Brain microvascular endothelial cell (primary cell): ENCODE results near the gene MRPS11.
A peak's percentile ranks its signal among the peaks of the same experiment; 100 is the strongest.

ENCODE experiments used
- DNase-seq: peaks from one replicate; pipeline ENCODE4 v3.0.0-alpha.2; 2020
- H3K27ac ChIP-seq: fragments of 250-450 bp; sonication (Bioruptor Pico); 2 replicates; pipeline ENCODE4 v1.5.1; 2020; ENCODE audit warnings: mild to moderate bottlenecking, moderate library complexity
- H3K27me3 ChIP-seq: fragments of 250-450 bp; sonication (Bioruptor Pico); replicated peaks from 2 replicates; pipeline ENCODE4 v1.5.1; 2020; ENCODE audit warnings: mild to moderate bottlenecking
- H3K36me3 ChIP-seq: fragments of 250-450 bp; sonication (Bioruptor Pico); replicated peaks from 2 replicates; pipeline ENCODE4 v1.5.1; 2020; ENCODE audit warnings: mild to moderate bottlenecking
- H3K4me3 ChIP-seq: 2 replicates; pipeline ENCODE4 v1.5.1; 2011; ENCODE audit warnings: low read depth, mild to moderate bottlenecking, control low read depth, low read length, moderate library complexity
- CTCF ChIP-seq: IDR thresholded peaks from 2 replicates; pipeline ENCODE4 v1.5.1; 2011; ENCODE audit warnings: low read depth, mild to moderate bottlenecking, moderate library complexity, low read length, control low read depth, inconsistent platforms; ENCODE audit errors: missing control alignments
- in situ Hi-C: cut with HindIII; loops from 2 replicates; pipeline ENCODE4 v1.10.0; 2017; ENCODE audit warnings: low sequenced_read_pairs, low pct_ligation_motif_present

The MRPS11 gene

DNA sequence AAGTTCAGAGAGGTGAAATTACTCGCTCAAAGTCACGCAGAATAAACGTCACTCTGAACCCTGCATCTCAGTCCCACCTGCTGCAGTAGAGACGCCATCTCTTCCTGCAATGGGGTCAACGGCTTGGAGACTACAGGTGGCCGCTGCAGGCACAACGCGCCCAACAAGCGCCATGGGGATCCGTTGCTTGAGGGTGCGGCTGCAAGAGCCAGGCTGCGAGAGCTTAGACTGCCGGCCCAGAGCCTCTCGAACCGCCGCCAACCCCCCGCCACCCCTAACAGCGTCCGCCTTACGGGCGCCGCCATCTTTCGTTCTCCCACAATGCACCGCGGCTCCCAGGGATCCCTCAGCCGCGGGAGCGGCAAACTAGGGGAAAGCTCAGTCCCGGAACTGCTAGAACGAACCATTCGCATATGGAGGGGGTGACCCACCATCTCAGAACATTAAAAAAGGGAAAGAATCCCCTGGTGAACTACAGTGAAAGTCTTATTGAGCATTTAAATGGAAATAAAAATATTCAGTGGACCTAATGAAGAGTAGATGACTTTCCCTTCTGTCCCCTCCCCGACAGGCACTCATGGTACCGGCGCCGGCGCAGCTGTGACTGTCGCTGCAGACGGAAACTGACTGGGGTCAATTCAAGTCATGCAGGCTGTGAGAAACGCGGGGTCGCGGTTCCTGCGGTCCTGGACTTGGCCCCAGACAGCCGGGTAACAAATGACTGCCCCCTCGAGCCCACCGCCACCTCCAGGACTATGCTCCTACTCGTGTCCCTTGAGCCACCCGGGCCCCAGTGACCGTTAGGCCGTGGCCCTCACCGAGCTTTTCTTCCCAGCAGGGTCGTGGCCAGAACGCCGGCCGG, at the start of gene MRPS11, which contains the start of gene MRPL46:
TSS of gene MRPS11 (plus strand) at position 636 of the 862 bp plus-strand sequence. CDS start at position 646, 10 bp downstream.
TSS of gene MRPL46 (minus strand) at position 316 of the 862 bp plus-strand sequence. CDS start at position 305, 11 bp downstream.
- Histone ChIP-seq H3K4me3 (peak within 1 kb of the TSS; percentile 88), H3K27ac (peak within 1 kb of the TSS; percentile 98), H3K27me3 (no peaks in the 10 kb centered on the region), H3K36me3 (peaks cover 5% of the 10 kb centered on the region)
- in situ Hi-C loops: no loop called here
- TF ChIP-seq CTCF: no peak
- DNase-seq: peak; percentile 75

GRCh38 chr15:88419830-88420229, 47.7 kb upstream of the MRPS11 start:
- Histone ChIP-seq H3K36me3 (no peaks in the 10 kb centered on the region), H3K27me3 (no peaks in the 10 kb centered on the region), H3K4me3 (no peak overlapping the region), H3K27ac (no peak overlapping the region)
- no peak for DNase-seq
- in situ Hi-C loops: no loop called here
- no peak for TF ChIP-seq CTCF

GRCh38 chr15:88423331-88423730, 44.2 kb upstream of the MRPS11 start:
- in situ Hi-C loops: no loop called here
- Histone ChIP-seq H3K36me3 (no peaks in the 10 kb centered on the region), H3K27ac (no peak overlapping the region), H3K27me3 (no peaks in the 10 kb centered on the region), H3K4me3 (no peak overlapping the region)
- TF ChIP-seq CTCF: no peak
- no peak for DNase-seq

DNA sequence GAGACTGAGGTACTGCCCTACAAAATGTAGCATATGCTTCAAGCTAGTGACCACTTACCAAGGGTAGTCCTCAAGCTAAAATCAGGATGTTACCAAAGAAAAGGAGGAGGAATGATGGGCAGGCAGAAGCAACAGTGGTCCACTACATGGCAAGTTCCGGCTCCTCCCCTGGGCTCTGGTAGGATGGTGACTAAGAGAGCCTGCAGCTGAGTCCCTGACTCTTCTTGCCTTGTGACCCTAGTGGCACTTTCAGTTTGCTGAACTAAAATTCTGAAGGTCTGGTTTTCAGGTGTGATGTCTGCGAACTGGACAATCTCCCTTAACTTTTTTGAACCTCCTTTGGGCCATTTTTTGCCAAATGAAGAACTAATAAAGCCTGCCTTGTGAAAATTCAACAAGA, 41.2 kb upstream of the MRPS11 start:
- Histone ChIP-seq H3K4me3 (no peak overlapping the region), H3K27me3 (no peaks in the 10 kb centered on the region), H3K36me3 (no peaks in the 10 kb centered on the region), H3K27ac (no peak overlapping the region)
- in situ Hi-C loops: no loop called here
- no peak for DNase-seq
- no peak for TF ChIP-seq CTCF

- no peak for TF ChIP-seq CTCF
- no peak for DNase-seq
- no peaks in the 10 kb centered on the region for H3K36me3 ChIP-seq
- H3K27ac ChIP-seq: no peak overlapping the region
- H3K4me3 ChIP-seq: no peak overlapping the region
- no peaks in the 10 kb centered on the region for H3K27me3 ChIP-seq
- in situ Hi-C loops: no loop called here
Measured at GRCh38 chr15:88428053-88428452, 39.5 kb upstream of the MRPS11 start.
